GM19238 (cell line): ENCODE results near the gene IMMT.
"Not testable (repeated sequence)": the region's sequence is repeated elsewhere in the genome, so short reads cannot be mapped to it uniquely, and the experiment has no call there.

Experiments
- DNase-seq: peaks from one replicate; pipeline ENCODE4 v3.0.0; 2011; ENCODE audit warnings: low spot score; ENCODE audit not compliant: insufficient read length

Gene IMMT

DNA sequence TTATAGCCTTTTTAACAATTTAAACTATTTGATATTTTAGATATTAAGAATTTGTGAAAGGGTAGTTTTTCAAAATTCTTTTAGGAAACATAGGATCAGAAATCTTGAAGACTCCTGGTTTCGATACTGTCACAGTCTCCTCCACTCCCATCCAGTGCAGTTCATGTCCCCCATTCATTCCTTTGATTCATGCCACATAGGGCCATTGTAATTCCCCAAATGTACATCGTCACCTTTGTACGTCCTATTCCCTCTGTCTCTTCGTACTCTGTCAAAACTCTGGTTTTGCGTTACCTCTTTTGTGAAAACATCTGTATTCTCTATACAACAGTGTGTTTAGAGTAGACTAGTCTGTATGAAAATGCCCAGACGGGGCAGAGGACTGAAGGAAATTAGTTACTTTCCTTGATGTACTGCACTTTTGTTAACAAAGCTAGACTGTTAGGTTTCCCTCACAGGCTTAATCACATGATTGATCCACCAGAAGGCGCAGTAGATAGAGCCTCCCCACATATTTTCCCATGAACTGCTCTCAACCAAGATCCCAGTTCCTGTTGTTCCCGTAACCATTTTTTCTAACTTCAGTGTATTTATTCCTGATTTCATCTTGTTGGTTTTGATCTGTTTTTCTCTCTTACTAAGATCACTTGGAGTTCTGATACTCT is 6.5 kb upstream of the IMMT start:
- DNase-seq: no peak

DNA sequence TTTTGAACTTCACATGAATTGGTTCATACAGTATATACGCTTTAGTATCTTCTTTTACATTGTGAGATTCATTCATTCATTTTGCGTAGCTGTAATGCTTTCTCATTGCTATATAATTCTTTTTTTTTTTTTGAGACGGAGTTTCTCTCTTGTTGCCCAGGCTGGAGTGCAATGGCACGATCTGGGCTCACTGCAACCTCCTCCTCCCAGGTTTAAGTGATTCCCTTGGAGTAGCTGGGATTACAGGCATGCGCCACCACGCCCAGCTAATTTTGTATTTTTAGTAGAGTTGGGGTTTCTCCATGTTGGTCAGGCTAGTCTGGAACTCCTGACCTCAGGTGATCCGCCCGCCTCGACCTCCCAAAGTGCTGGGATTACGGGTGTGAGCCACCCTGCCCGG is 5.3 kb upstream of the IMMT start:
- not testable (repeated sequence) for DNase-seq

DNA sequence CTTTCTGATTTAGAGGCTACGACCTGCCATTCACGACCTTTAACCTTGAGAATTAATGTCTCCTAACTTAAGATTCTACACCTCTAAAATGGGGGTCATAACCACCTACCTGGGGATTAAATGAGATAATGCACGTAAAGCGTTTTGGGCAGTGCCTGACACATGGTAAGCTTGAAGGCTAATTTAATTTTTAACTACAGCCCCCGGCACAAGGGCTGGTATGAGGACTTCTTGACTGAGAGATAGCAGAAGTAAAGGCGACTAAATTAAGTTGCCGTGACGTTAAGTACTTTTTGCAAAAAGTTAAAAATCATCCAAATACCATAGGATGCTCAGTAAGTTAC is 4.5 kb upstream of the IMMT start:
- DNase-seq: no peak

DNA sequence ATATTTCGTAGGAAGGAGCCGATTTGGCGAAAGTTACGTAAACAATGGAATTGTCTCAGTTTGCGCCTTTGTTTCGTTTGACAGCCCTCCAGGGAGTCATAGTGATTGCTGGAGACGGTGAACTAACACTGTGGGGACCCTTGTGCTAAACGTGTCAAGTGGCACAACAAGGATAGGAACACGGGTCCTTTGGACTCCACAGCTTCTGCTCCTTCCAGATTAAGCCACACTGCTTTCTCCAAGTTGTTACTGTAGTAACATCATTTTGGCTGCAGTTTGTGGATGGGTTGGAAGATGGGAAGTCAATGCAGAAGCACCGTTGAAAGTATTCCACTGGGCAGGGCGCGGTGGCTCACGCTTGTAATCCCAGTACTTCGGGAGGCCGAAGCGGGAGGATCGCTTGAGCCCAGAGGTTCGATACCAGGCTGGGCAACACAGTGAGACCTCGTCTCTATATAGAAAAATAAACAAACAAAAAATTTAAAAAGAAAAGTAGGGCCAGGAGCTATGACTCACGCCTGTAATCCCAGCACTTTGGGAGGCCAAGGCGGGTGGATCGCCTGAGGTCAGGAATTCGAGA is 636 bp upstream of the IMMT start:
- no peak for DNase-seq

DNA sequence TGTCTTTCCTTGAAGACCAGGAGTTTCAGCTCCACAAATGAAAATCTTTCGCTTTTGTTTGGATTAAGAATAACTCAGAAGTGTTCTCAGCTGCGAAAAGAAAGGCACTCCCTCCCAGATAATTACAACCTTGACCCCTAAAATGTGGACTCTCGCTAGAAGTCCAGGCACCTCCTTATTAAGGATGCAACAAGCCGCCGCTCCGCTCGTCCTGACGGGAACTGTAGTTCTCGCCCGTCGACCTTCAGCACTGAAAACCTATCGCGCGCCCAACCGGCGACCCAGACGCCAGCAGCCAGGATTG is 559 bp downstream of the IMMT start:
- DNase-seq: no peak

DNA sequence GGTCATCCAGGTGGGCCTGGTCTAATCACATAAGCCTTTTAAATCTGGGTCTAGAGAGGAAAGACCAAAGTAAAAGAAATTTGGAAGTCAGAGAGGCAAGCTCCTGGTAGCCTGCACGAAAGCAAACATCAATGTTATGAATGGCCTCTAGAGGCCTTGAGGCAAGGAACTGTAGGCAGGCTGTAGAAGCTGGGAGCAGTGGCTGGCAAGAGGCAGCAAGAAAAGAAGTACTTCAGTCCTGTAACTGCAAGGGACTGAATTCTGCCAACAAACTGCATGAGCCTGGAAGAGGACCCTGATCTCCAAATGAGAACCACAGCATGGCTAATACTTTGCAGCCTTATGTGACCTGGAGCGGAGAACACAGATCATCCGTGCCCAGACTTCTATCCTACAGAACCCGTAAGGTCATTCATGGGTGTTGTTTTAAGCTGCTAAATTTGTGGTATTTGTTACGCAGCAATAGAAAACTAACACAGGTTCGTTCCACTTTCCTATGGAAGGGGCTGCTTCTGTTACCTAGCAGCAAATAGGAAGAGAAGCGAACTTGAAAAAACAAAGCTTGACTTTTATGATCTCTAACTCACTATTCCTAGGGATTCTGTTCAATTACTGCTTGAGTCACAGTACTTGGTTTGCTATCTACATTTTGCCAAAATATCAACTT is 1.2 kb downstream of the IMMT start:
- DNase-seq: no peak

DNA sequence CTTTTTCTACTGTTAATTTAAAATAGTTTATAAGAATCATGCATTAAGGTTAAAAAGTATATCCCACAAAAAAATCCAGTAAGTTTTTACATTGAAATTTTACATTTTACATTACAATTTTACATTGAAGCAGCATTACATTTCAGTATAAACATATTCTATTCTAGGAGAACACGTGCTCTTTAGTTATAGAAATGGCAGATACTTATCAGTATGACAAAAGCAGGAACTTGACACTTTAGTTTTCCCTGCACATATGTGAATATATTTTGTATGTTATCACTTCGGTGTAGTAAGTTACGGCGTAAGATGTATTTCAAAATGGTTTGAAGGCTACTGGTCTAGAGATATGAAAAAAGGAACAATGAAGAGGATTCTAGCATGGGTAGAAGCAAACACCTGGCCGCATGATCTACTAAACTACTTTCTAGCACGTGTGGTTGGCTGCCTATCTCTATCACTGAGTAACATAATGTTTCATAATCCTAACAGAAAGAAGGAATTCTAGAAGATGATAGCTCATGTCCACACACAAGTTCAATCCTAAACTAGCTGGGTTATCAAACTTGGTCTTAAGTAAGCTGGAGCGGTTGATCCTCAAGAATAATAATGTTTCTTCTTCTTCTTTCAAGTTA is 5.4 kb downstream of the IMMT start:
- no peak for DNase-seq

DNA sequence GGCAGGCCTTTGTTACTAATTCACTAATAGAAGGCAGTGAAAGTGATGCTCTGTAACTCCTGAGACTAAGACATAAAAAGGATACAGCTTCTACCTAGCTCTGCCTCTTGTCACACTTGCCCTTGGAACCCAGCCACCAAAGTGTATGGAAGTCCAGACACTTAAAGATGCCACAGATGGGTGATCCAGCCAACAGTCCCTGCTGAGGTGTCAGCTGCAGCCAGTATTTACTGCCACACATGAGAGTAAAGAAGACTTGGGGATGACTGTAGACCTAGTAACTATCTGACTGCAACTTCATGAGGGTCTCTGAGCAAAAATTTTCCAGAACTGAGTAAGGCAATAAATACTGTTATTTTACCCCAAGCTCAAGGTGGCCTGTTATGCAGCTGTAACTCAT is 8.8 kb downstream of the IMMT start:
- no peak for DNase-seq

DNA sequence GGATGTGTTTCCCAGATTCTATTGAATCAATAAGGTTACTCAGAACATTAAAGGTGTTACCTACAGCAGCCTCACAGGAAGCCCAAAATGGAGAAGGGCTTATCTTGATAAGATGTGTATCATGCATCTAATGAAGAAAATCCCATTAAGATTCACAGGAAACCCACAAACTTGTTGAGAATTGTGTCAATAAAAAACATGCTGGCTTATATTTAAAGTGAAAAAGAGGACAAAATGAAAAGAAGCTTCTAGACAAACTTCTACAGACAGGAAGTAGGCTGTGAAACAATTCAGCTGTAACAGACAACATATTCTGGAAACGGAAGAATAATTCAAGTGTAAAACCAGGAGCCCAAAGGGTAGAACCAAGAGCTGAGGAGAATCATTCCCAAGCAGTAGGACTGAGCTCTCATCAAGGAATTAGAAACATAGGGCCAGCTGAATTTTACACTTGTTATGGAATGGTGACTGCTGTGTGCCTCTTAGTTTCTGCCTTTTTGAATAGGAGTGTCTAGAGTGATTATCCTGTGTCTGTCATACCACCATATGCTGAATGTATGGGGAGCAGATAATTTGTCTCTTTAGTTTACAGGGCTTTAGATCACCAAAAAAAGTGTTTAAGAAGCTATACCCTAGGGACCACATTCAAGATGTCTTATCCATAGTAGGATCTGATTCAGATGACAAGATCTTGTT is 9.6 kb downstream of the IMMT start:
- no peak for DNase-seq

DNA sequence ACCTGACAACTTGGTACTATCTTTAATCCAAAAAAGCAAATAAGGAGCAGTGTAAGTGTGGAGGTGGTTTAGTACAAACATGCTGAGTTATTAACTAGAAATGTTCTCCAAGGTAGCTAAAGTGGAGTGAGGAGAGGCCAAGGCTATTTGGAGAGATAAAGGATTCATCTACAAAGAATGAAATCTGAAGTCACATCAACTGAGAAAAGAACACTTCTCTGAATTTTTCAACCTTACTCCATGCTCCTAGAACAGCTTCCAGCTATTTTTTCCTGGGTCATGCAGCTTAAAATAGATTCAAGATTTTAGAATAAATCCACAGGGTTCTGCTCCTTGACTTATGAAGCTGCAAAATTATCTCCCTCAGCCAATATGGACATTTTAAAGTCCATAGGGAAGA is 18.7 kb downstream of the IMMT start:
- DNase-seq: no peak

DNA sequence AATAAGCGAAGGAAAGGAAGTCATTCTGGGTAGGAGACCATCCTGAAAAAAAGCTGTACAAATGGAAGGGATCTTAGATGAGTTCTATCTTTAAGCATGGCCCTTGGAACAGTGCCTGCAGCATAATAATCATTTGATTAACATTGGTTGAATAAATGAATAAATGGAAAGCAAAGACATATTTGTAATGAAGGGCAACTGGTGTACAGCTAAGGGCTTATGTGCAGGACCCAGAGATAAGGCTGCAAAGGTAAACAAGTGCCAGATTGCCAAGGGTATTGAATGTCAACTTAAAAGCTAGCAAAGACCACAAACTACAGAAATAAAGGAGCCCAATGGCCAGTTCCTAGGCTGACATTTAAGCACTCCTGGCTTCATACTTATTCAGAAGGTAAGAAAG is 19.4 kb downstream of the IMMT start:
- DNase-seq: no peak

DNA sequence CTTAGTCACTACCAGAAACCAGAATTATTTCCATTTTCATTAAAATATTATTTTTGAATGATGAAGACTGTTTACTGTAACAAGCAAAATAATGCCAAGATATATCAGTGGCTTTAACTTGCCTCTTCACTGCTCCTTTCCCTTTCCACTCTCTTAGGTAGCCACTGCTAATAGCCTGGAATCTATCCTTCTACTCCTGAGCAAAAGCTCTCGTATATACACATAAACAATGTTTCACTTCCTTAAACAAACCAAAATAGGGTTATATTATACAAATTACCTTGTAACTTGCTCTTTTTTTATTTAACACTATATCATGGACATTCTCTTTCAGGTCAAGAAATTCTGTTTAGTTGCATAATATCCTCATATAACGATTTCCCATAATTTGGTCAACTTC is 20.8 kb downstream of the IMMT start:
- no peak for DNase-seq

DNA sequence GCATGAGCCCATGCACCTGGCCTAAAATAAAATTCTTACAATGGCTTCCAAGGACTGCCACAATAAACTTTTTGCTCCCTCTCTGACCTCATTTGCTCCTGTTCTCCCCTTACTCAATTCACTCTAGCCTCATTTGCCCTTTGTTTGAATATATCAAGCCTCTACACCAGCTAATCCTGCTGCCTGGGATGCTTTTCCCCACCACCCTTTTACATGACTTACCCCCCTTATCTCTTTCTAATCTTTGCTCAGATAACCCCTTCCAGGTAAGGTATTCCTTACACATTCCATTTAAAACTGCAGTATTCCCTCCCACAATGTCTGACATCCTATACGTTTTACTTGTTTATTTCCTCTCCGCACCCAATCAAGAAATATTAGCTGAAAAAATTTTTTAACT is 22.7 kb downstream of the IMMT start:
- no peak for DNase-seq

DNA sequence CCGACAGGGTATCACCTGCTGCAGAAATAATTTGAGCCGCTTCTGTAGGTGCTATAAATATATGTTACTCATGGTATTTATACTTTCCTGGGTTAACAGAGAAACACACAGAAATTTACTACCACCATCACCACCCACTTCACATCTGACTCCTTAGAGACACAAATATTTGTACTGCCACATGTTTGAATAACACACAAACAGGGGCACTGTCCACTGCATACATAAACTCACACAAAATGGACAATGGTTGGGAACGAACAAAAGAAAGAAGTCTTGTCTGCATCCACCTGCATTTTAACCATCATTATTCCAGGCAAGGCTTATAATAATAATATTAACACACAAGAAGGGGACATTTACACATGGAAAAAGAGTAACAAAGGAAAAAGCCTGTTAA is 24.0 kb downstream of the IMMT start:
- DNase-seq: no peak

DNA sequence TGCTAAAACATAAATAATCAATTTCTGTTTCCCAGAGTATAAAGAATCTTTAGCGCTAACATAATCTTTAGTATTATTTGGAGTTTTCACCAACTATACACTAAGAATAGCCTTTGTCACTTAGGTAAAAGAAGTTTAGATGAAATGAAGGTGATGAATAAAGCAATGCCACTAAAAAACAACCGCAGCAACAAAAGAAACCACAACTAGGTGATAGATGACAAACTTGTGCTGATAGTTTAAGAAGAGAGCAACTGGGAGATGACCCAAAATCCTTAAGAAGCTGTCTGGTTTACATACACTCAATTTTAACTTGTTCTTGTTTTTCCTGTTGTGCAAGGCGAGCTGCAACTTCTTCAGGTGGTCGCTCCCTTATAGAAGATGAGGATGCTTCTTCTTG is 24.8 kb downstream of the IMMT start:
- no peak for DNase-seq

DNA sequence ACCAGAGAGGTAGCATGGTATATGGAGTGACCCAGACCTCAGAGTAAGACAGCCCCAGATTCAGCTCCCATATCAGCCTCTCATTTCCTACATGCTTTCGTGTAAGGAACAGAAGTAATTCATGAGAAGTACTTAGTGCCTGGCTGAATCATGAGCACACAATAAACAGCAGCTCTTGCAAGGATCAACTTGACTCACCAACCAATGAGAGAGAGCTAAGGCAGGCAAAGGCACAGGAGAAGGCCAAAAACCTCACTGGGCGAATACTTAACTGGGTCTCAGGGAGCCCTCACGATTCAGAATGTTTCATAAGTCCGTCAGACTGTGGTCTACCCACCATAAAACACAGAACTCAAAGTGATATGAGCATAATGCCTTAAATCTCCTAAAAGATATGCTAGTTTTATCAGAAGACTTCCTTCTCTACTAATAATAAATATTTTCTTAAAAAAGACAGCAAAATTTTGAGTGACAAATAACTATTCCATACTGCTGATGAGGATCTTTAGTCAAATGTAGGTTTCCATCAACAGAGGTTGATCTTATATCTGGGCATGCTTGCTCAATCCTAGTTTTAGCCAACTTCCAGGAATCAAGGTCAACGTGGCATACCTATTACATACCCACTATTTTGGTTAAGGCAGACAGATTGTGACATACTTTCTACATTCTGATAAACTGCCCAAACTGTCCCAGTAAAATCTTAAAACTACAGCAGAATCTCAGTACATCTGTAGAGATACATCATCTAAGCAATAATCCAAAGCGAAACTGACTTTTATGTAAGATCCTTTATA is 34.9 kb downstream of the IMMT start:
- DNase-seq: no peak

DNA sequence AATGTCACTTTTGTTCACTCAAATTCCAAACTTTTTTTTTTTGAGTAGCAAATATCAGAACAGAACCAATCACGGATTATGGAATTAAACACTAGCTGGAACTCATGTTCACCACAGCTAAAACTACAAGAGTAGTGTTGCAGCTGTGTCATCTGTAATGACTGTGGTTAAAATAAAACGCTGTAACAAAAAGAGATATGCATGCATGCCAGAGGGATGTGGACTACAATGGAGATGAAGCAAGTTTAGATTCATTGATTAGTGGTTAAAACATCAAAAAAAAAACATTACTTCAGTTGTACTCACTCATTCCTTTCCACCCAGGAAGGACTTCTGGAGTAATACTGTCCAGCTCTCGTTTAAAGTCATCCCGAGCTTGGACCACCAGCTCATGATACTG is 37.0 kb downstream of the IMMT start:
- DNase-seq: no peak

DNA sequence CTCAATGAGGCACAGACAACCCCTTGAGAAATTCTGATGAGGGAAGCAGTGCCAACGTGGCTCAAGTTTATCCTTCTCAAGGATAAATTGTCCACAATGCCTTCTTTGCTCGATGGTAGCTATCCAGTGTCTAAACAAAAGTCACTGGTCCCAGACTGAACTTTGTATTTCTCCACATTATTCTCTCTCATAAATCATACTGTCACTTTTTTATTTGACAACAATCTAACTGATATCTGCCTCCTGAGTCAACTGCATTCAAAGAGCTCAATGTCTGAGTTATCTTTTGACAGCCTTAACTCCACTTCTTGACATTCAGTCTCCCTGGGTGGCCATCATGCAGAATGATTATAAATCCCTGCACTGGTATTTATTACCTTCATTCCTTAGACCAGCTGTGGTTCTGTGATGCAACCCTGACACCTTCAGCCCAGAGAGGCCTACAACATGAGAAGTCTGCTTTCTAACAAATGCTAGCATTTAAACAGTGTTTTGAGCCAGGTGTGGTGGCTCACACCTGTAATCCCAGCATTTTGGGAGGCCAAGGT is 38.2 kb downstream of the IMMT start:
- DNase-seq: no peak

DNA sequence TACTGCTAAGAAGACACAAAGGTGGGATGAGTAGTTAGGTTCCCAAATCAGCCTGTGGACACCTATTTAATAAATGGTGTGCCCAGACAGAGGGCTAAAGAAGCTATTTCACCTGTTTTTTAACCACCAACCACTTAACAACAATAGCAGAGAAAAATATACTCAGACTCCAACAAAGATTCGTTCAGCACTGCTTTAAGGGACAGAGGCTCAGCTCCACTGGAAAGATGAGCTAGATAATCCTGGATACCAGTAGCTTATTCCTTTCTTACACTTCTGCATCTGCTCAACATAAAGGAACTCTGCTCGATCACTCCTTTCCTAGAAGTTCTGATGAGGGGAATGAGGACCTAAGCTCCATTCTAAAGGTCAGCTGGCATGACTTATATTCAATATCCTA is 44.8 kb downstream of the IMMT start:
- no peak for DNase-seq

DNA sequence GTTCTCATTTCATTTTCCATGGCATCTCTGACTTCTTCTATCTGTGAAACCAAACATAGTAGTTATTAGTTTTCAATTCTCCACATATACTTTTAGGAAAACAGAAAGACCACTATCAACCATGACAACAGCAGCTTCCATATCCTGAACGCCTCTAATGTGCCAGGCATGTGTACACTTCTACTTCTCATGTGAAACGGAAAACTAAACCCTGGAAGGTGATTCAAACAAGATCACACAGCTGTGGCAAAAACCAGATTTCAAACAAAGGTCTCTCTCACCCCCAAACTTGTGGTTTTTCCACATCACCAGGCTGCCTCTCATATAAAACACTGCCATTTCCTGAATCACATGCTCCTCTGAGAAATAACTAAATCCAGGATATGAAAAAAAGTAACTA is 47.5 kb downstream of the IMMT start:
- DNase-seq: no peak

DNA sequence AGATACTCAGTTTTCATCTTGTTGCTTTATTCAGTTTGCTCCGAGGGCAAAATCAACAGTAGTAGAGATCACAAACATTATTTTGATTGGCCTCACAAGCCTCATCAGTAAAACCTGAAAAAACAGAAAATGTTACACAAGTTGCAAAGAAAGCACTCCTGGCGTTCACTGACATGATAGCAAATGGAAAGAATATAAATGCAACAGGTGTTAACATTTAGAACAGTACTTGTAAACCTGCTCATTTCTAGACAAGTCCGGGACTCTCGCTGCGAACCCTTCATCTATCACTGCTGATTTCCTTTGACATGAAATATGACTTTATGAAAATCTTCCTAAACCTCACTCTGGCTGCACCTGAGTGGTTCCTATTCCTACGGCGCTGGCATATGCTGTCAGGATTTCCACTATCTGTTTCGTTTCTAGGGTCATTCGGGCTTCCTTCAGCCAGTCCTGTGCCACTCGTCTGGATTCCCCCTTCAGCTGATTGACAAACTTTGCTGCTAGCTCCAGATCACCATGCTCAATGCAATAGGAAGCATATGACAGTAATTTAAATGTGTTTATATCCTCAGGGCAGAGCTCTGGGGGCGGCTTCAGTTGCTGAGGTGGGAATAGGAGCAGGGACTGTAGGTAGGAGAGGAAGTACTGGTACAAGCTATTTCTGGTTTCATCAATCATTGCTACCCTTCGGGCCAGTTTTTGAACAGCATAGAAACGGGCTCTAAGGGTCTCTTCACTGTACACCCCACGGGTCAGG is 51.2 kb downstream of the IMMT start:
- no peak for DNase-seq
